Peyer's patch (tissue), 4 donors: Measurements from ENCODE around the gene ANO9. TPM values are rescaled to one million over a fixed set of nuclear protein-coding genes. Genes with fewer than 3 reads are reported as not detected.

ENCODE experiments used
- DNase-seq, 3 donors: peaks; one replicate each; pipeline ENCODE4 v3.0.0-alpha.2; 2017 to 2019
- H3K27ac ChIP-seq, 4 donors: fragments of 200-600 bp; sonication (generic); one replicate each; pipeline ENCODE4 v1.5.1; 2016 to 2019
- H3K27me3 ChIP-seq, 2 donors: fragments of 200-600 bp; sonication (generic); one replicate each; pipeline ENCODE4 v1.5.1; 2019
- H3K36me3 ChIP-seq, 3 donors: fragments of 200-600 bp; sonication (generic); one replicate each; pipeline ENCODE4 v1.5.1; 2016 to 2019
- H3K4me1 ChIP-seq, 4 donors: fragments of 200-600 bp; sonication (generic); one replicate each; pipeline ENCODE4 v1.5.1; 2016 to 2019
- H3K4me3 ChIP-seq, 4 donors: fragments of 200-600 bp; sonication (generic); 1 replicate in 3 of 4; 2 replicates in 1 of 4; pipeline ENCODE4 v1.5.1; 2016 to 2019; ENCODE audit warnings: mild to moderate bottlenecking in 1 of 4
- H3K9me3 ChIP-seq, 4 donors: fragments of 200-600 bp; sonication (generic); one replicate each; pipeline ENCODE4 v1.5.1; 2016 to 2019; ENCODE audit warnings: mild to moderate bottlenecking in 1 of 4
- POLR2A ChIP-seq, 2 donors: fragments of 450-650 bp; IDR thresholded peaks; one replicate each; pipeline ENCODE4 v1.5.1; 2017; ENCODE audit warnings: antibody characterized with exemption in 2 of 2, mild to moderate bottlenecking in 2 of 2, moderate library complexity in 2 of 2
- total RNA-seq, 4 donors: library from RNA; depleted of rRNA; stranded (reverse); fragments of >200 nt; gene quantifications; one replicate each; pipeline ENCODE4 v1.1.0, GENCODE V29; 2016
- TF ChIP-seq, protein P1 (sequence below), 6 experiments: fragments of 450-650 bp in 4 of 6; fragments of 200-600 bp in 2 of 6; sonication (generic) in 1 of 6; IDR thresholded peaks; one replicate each; pipeline ENCODE4 v1.5.1; 2017 to 2019; ENCODE audit warnings: antibody characterized with exemption in 6 of 6, mild to moderate bottlenecking in 3 of 6, moderate library complexity in 1 of 6

Gene ANO9
- total RNA-seq, 4 donors from 2014 or later = 161 to 474 (median 254) TPM

DNA sequence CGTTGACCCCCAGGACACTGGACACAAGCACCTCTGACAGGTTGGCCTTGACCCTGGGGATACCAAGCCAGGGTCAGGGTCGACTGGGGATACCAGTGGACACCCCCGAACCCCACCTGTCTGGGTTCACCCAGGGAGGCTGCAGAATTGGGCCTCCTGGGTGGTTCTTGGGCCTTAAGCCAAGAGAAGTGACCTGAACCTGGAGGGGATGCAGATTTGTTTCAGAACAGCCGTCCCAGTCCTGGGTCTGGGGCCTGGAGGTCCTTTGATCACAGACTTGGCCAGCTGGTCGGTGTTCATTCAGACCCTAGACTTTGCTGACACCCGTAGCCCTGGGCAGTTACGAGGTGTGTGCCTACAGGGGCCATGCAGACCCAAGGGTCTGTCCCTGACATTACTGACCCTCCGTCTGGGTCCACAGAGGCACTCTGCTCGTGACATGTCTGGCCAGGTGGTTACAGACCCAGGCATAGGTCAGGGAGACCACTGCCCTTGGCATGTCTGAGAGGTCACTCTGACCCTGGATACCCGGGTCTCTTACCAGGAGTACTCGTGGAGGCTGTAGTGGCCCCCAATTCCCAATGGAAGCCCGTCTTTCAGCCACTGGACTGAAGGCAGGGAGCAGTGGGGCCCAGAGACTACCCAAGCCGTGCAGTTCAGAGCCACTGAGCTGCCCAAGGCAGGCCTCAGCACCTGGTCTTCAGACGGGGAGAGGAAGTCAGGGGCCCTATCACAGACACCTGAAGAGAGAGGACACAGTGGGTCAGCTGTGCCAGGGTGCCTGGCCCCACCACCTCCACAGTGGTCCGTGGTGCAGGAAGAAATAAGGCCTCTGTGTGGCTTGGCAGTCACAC, 33.4 kb downstream of the ANO9 start:
- H3K4me3 ChIP-seq = no peak overlapping the region
- DNase-seq = peak in 1 of 3 donors; percentile 48
- peaks cover 0 to 13% (median 0%) of the 10 kb centered on the region in 3 donors for H3K36me3 ChIP-seq
- H3K27ac ChIP-seq = no peak overlapping the region
- TF ChIP-seq, protein P1, sequence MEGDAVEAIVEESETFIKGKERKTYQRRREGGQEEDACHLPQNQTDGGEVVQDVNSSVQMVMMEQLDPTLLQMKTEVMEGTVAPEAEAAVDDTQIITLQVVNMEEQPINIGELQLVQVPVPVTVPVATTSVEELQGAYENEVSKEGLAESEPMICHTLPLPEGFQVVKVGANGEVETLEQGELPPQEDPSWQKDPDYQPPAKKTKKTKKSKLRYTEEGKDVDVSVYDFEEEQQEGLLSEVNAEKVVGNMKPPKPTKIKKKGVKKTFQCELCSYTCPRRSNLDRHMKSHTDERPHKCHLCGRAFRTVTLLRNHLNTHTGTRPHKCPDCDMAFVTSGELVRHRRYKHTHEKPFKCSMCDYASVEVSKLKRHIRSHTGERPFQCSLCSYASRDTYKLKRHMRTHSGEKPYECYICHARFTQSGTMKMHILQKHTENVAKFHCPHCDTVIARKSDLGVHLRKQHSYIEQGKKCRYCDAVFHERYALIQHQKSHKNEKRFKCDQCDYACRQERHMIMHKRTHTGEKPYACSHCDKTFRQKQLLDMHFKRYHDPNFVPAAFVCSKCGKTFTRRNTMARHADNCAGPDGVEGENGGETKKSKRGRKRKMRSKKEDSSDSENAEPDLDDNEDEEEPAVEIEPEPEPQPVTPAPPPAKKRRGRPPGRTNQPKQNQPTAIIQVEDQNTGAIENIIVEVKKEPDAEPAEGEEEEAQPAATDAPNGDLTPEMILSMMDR (IDR thresholded peaks at IDR 0.05) = no peak
- TF ChIP-seq POLR2A (IDR thresholded peaks at IDR 0.05) = no peak
- peaks cover 5 to 28% (median 10%) of the 10 kb centered on the region in 4 donors for H3K4me1 ChIP-seq
- H3K27me3 ChIP-seq = no peaks in the 10 kb centered on the region
- no peaks in the 10 kb centered on the region for H3K9me3 ChIP-seq

DNA sequence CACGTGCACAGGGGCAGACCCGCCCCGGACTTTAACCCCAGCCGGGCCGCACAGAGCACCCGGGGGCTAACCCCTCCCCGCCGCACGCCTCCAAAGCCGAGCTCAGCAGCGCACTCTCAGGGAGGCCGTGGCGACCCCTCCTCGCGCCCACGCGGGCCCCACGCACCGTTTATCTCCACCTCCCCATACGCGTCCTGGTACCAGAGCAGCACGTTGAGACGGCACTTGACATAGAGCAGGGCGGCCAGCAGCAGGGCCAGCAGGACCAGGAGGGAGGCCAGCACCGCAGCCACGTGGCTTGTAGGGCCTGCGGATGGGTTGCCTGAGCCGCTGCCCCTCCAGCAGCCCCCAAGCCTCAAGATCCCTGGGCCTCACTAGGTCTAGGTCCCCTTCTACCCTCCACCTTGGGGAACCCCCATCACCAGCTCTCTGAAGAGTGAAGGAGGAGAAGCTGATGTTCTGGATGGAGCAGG, 34.1 kb downstream of the ANO9 start:
- peaks cover 5 to 21% (median 10%) of the 10 kb centered on the region in 4 donors for H3K4me1 ChIP-seq
- peak overlapping the region in 3 of 4 donors; percentile 24 to 55 (median 37) for H3K4me3 ChIP-seq
- H3K36me3 ChIP-seq = peaks cover 0 to 18% (median 0%) of the 10 kb centered on the region in 3 donors
- H3K27me3 ChIP-seq = no peaks in the 10 kb centered on the region
- H3K9me3 ChIP-seq = no peaks in the 10 kb centered on the region
- TF ChIP-seq, protein P1 (IDR thresholded peaks at IDR 0.05) = no peak
- TF ChIP-seq POLR2A (IDR thresholded peaks at IDR 0.05) = no peak
- peak overlapping the region; percentile 55 to 88 (median 85) for H3K27ac ChIP-seq
- no peak for DNase-seq

DNA sequence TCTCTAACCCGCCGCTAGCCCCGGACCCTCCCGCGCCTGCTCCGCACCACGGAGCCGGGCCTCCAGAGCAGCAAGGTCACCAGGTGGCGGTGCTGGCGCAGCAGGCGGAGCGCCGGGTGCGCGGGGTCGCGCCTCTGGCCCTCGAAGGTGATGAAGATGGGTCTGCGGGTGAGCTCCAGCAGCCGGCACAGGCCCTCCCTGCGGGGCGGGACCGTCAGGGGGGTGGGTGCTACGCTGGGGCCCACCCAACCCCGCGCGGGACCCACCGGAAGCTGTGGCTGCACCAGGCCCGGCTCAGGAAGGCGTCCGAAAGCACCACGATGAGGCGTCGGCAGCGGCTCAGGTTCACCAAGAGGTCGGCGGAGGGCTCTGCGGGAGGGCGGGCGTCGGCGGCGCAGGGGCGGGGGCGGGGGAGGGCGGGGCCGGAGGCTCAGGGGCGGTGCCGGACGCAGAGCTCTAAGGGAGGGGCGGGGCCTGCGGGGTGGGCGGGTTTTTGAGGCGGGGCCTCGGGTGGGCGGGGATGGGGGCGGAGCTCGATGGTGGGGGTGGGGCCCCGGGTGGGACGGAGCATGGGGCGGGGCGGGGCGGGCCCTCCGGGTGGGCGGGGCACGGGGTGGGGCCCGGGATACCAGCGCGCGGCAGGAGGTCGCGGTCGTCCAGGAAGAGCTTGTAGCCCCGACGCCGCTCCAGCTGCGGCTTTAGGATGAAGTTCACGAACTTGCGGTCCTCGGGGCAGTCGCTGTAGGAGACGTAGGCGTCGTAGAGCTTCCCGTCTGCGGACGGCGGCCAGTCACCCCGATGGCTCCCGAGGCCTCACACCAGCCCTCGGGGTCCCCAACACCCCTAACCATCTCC, 34.8 kb downstream of the ANO9 start:
- TF ChIP-seq POLR2A (IDR thresholded peaks at IDR 0.05) = no peak
- TF ChIP-seq, protein P1 (IDR thresholded peaks at IDR 0.05) = peak in 4 of 6 experiments; percentile 17 to 39 (median 32)
- Histone ChIP-seq H3K9me3 (no peaks in the 10 kb centered on the region), H3K4me1 (peaks cover 5 to 20% (median 10%) of the 10 kb centered on the region in 4 donors), H3K36me3 (peaks cover 0 to 18% (median 0%) of the 10 kb centered on the region in 3 donors), H3K4me3 (peak overlapping the region; percentile 49 to 65 (median 55)), H3K27ac (peak overlapping the region; percentile 83 to 88 (median 88)), H3K27me3 (no peaks in the 10 kb centered on the region)
- peak; percentile 88 to 95 (median 88) for DNase-seq

DNA sequence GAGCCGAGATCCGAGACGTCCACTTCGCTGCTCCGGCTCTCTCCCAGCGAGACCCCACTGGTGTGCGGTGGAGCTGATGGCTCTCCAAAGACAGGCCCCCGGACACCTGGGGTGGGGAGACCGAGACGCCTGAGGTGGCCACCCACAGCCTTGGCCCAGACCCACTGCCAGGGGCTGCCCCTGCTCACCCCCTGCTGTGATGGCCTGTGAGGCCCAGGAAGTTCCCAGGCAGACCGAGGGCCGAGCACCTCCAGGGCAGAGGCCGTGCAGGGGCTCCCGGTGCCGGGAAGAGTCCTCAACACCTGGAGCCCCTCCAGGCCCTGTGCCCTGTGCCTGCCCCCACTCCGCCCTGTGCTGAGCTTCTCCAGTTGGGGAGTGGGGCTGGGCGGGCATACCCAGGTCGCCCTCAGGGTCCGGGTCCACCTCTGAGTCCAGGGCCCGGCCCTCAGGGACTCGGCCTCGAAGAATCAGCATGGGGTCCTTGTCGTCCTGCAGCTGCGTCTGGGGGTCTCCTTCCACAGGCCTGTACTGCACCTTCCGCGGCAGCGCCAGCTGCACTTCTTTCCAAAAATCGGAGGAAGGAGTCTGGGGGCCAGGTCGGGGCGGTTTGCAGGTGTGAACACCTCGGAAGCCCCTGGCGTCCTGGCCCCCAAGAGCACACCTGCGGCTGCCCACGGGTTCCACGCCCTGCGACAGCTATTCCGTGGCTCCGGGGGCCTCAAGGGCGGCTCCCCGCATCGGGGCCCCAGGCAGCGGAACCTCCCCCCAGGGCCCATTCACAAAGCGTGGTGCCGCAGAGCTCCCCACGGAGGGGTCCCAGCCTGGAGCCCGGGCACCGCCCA, 35.6 kb downstream of the ANO9 start:
- TF ChIP-seq, protein P1 (IDR thresholded peaks at IDR 0.05) = no peak
- no peak for TF ChIP-seq POLR2A (IDR thresholded peaks at IDR 0.05)
- Histone ChIP-seq H3K36me3 (peaks cover 0 to 18% (median 0%) of the 10 kb centered on the region in 3 donors), H3K9me3 (no peaks in the 10 kb centered on the region), H3K27ac (peak overlapping the region; percentile 83 to 88 (median 88)), H3K4me3 (peak overlapping the region; percentile 49 to 65 (median 55)), H3K27me3 (no peaks in the 10 kb centered on the region), H3K4me1 (peaks cover 5 to 20% (median 10%) of the 10 kb centered on the region in 4 donors)
- DNase-seq = peak in 2 of 3 donors; percentile 57 to 58
